ENCODE measurements around the gene SLC25A39.

SLC25A39 gene

DNA sequence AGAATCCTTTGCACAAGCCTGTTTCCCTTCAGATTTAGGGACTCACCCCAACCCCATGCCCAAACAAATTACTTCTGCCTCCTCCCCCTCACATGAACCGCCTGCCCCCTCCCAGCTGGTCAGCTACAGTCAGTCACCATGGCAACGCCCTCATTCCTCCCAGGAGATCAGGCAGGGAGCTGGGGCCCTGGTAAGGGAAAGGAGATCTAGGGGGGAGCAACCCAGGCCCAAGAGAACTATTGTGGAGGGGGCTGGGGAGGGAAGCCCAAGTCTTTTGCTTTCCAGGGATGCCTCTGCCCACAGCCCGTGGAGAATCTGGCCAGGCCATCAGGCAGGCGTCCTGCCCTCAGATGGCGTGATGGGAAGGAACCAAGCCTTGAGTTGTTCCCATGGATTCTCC lies 36.2 kb upstream of the SLC25A39 start:
- H3K4me2 ChIP-seq (ENCODE audit: low read length), result no peak overlapping the region
- no peaks in the 10 kb centered on the region for H3K79me1 ChIP-seq (ENCODE audit: low read length)
- H4K5ac ChIP-seq (ENCODE audit: low read length), result no peak overlapping the region
- H2BK15ac ChIP-seq (replicated peaks; ENCODE audit: low read depth), result no peak overlapping the region
- no peak overlapping the region for H2BK120ac ChIP-seq (ENCODE audit: low read depth, low read length)
- H3K23ac ChIP-seq (ENCODE audit: low read length), result no peak overlapping the region
- H3K4me3 ChIP-seq (ENCODE audit: low read length), result no peak overlapping the region
- H3K56ac ChIP-seq (ENCODE audit: low read length), result no peak overlapping the region
- H3K27me3 ChIP-seq (ENCODE audit: insufficient read depth, low read length, poor library complexity), result no peaks in the 10 kb centered on the region
- no peak overlapping the region for H2AK5ac ChIP-seq (ENCODE audit: low read length)
- no peak overlapping the region for H3K9ac ChIP-seq (ENCODE audit: low read length)
- WGBS (ENCODE audit: extremely low coverage, insufficient coverage, low lambda C conversion rate), result no CpG with 5 or more reads among the region's 5 CpGs
- H3K36me3 ChIP-seq (ENCODE audit: control insufficient read depth, insufficient read depth, low read length), result no peaks in the 10 kb centered on the region
- H3K79me2 ChIP-seq (ENCODE audit: control insufficient read depth, insufficient read depth, low read length), result no peaks in the 10 kb centered on the region
- no peak overlapping the region for H3K27ac ChIP-seq (ENCODE audit: low read depth, low read length)
- H4K8ac ChIP-seq (ENCODE audit: low read depth, low read length), result no peak overlapping the region
- H3K4ac ChIP-seq (ENCODE audit: low read depth, low read length), result no peak overlapping the region
- no peak overlapping the region for H2BK5ac ChIP-seq (ENCODE audit: low read length)
- peaks cover 5% of the 10 kb centered on the region for H3K4me1 ChIP-seq (ENCODE audit: control insufficient read depth, low read depth, low read length)
- peak; percentile 56 for DNase-seq
- no peak overlapping the region for H3K18ac ChIP-seq (ENCODE audit: low read length)

DNA sequence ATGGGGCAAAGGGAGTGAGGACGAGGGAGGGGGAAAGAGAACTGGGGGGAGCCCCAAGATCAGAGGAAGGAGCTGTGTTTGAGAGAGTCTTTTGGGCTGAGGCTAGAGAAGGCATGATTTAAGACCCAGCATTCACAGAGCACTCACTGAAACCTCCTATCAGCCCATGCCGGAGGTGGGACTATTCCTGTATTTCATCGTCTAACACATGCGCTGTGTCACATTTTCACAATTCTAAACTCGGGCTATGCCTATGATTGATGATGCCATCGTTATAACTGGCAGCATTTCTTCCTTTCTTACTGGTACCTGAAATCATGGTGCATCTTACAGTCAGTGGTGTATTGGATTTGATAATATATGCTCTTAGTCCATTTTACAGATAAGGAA lies 35.5 kb upstream of the SLC25A39 start:
- H3K79me2 ChIP-seq (ENCODE audit: control insufficient read depth, insufficient read depth, low read length), result no peaks in the 10 kb centered on the region
- H3K4me1 ChIP-seq (ENCODE audit: control insufficient read depth, low read depth, low read length), result peaks cover 5% of the 10 kb centered on the region
- no peaks in the 10 kb centered on the region for H3K79me1 ChIP-seq (ENCODE audit: low read length)
- no peak overlapping the region for H4K8ac ChIP-seq (ENCODE audit: low read depth, low read length)
- no peak overlapping the region for H2BK15ac ChIP-seq (replicated peaks; ENCODE audit: low read depth)
- no peak overlapping the region for H3K9ac ChIP-seq (ENCODE audit: low read length)
- H3K4me3 ChIP-seq (ENCODE audit: low read length), result no peak overlapping the region
- H3K4me2 ChIP-seq (ENCODE audit: low read length), result no peak overlapping the region
- no peak overlapping the region for H2AK5ac ChIP-seq (ENCODE audit: low read length)
- no peak overlapping the region for H3K23ac ChIP-seq (ENCODE audit: low read length)
- H3K27ac ChIP-seq (ENCODE audit: low read depth, low read length), result no peak overlapping the region
- no peak overlapping the region for H3K56ac ChIP-seq (ENCODE audit: low read length)
- H3K27me3 ChIP-seq (ENCODE audit: insufficient read depth, low read length, poor library complexity), result no peaks in the 10 kb centered on the region
- H3K36me3 ChIP-seq (ENCODE audit: control insufficient read depth, insufficient read depth, low read length), result no peaks in the 10 kb centered on the region
- H3K18ac ChIP-seq (ENCODE audit: low read length), result no peak overlapping the region
- H2BK5ac ChIP-seq (ENCODE audit: low read length), result no peak overlapping the region
- WGBS (ENCODE audit: extremely low coverage, insufficient coverage, low lambda C conversion rate), result no CpG with 5 or more reads among the region's 6 CpGs
- H2BK120ac ChIP-seq (ENCODE audit: low read depth, low read length), result no peak overlapping the region
- no peak overlapping the region for H4K5ac ChIP-seq (ENCODE audit: low read length)
- DNase-seq, result no peak
- H3K4ac ChIP-seq (ENCODE audit: low read depth, low read length), result no peak overlapping the region

DNA sequence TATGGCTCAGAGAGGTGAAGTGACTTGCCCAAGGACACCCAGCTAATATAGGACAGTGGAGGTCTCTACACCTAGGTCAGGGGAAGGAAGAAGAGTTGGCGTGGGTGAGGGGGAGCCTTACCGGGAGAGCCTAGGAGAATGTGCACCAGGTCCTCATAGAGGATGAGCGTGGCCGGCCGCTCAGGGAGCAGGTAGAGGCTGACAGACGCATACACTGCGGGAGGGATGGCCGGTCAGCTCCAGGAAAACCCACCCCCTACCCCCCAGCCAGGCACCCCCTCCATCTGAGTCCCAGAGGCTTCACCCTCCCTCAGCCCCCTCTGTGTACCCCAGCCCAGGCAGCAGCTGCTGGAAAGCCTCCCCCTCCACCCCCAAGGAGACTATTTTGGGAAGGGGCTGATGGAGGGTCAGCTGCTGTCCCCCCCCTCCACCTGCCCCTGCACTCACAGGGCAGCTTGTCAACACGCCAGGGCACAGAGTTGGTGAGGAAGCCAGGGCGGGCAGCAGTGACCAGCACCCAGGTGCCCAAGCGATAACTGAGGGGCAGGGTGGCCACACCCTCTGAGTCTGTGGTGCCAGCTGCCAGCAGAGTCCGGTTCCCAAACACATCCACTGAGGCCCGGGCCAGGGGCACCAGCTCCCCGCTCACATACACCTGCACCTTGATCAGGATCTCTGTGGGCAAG lies 35.0 kb upstream of the SLC25A39 start:
- H3K79me1 ChIP-seq (ENCODE audit: low read length), result no peaks in the 10 kb centered on the region

DNA sequence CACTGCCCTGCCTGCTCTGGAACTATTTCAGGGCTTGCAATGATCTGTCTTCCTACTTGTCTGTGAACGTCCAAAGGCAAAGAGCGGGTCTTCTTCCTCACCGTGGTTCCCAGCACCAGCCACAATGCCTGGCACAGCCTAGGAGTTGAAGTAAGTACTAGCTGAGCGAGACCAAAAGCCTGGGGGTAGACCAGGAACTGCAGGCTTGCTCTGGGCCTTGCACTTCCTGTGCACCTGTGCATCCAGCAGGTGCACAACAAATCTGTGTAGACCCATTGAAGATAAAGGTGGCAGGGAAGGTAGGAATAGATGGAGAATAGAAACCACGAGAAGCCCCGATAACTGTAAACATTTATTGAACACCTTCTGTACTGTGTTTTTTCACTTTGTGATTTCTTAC lies 34.4 kb upstream of the SLC25A39 start:
- no peaks in the 10 kb centered on the region for H3K36me3 ChIP-seq (ENCODE audit: control insufficient read depth, insufficient read depth, low read length)
- H3K79me2 ChIP-seq (ENCODE audit: control insufficient read depth, insufficient read depth, low read length), result no peaks in the 10 kb centered on the region
- H3K4me2 ChIP-seq (ENCODE audit: low read length), result no peak overlapping the region
- H3K27me3 ChIP-seq (ENCODE audit: insufficient read depth, low read length, poor library complexity), result no peaks in the 10 kb centered on the region
- H2BK120ac ChIP-seq (ENCODE audit: low read depth, low read length), result no peak overlapping the region
- H2BK5ac ChIP-seq (ENCODE audit: low read length), result no peak overlapping the region
- WGBS (ENCODE audit: extremely low coverage, insufficient coverage, low lambda C conversion rate), result no CpG with 5 or more reads among the region's 6 CpGs
- H3K4me3 ChIP-seq (ENCODE audit: low read length), result no peak overlapping the region
- H4K8ac ChIP-seq (ENCODE audit: low read depth, low read length), result no peak overlapping the region
- no peak overlapping the region for H3K9ac ChIP-seq (ENCODE audit: low read length)
- H2BK15ac ChIP-seq (replicated peaks; ENCODE audit: low read depth), result no peak overlapping the region
- no peak for DNase-seq
- no peak overlapping the region for H3K4ac ChIP-seq (ENCODE audit: low read depth, low read length)
- no peak overlapping the region for H2AK5ac ChIP-seq (ENCODE audit: low read length)
- no peak overlapping the region for H4K5ac ChIP-seq (ENCODE audit: low read length)
- H3K4me1 ChIP-seq (ENCODE audit: control insufficient read depth, low read depth, low read length), result peaks cover 5% of the 10 kb centered on the region
- H3K27ac ChIP-seq (ENCODE audit: low read depth, low read length), result no peak overlapping the region
- H3K23ac ChIP-seq (ENCODE audit: low read length), result no peak overlapping the region
- no peak overlapping the region for H3K56ac ChIP-seq (ENCODE audit: low read length)
- H3K79me1 ChIP-seq (ENCODE audit: low read length), result no peaks in the 10 kb centered on the region
- H3K18ac ChIP-seq (ENCODE audit: low read length), result no peak overlapping the region

More for the DNA sequence above, 35.0 kb upstream of the SLC25A39 start:
- no peak overlapping the region for H3K4me2 ChIP-seq (ENCODE audit: low read length)
- no peak overlapping the region for H2BK15ac ChIP-seq (replicated peaks; ENCODE audit: low read depth)
- no peak overlapping the region for H2BK5ac ChIP-seq (ENCODE audit: low read length)
- no peak overlapping the region for H3K18ac ChIP-seq (ENCODE audit: low read length)
- peaks cover 5% of the 10 kb centered on the region for H3K4me1 ChIP-seq (ENCODE audit: control insufficient read depth, low read depth, low read length)
- no peaks in the 10 kb centered on the region for H3K36me3 ChIP-seq (ENCODE audit: control insufficient read depth, insufficient read depth, low read length)
- WGBS (ENCODE audit: extremely low coverage, insufficient coverage, low lambda C conversion rate), result no CpG with 5 or more reads among the region's 14 CpGs
- no peak overlapping the region for H3K4me3 ChIP-seq (ENCODE audit: low read length)
- H3K9ac ChIP-seq (ENCODE audit: low read length), result no peak overlapping the region
- H4K8ac ChIP-seq (ENCODE audit: low read depth, low read length), result no peak overlapping the region
- no peak overlapping the region for H3K4ac ChIP-seq (ENCODE audit: low read depth, low read length)
- H3K27ac ChIP-seq (ENCODE audit: low read depth, low read length), result no peak overlapping the region
- no peak for DNase-seq
- no peak overlapping the region for H3K56ac ChIP-seq (ENCODE audit: low read length)
- H2AK5ac ChIP-seq (ENCODE audit: low read length), result no peak overlapping the region
- no peak overlapping the region for H3K23ac ChIP-seq (ENCODE audit: low read length)
- no peak overlapping the region for H2BK120ac ChIP-seq (ENCODE audit: low read depth, low read length)
- no peaks in the 10 kb centered on the region for H3K27me3 ChIP-seq (ENCODE audit: insufficient read depth, low read length, poor library complexity)
- no peaks in the 10 kb centered on the region for H3K79me2 ChIP-seq (ENCODE audit: control insufficient read depth, insufficient read depth, low read length)
- no peak overlapping the region for H4K5ac ChIP-seq (ENCODE audit: low read length)

DNA sequence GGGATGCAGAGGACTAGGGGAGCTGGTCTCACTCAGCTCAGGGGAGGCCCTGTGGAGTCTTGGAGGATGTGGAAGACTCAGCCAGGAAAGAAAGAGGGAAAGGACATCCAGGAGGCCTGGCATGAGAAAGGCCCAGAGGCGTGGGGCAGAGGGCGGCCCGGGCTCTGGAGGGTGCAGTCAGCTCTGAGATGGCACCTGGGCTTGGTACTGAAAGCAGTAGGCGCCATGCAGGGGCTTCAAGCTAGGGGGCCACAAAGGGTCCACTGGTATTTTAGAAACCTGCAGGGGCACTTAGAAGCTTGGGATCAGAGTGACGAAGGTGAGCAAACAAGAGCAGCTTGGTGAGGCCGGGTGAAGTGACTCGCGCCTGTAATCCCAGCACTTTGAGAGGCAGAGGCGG lies 33.4 kb upstream of the SLC25A39 start:
- H2BK120ac ChIP-seq (ENCODE audit: low read depth, low read length), result no peak overlapping the region
- H3K18ac ChIP-seq (ENCODE audit: low read length), result no peak overlapping the region
- no peaks in the 10 kb centered on the region for H3K79me2 ChIP-seq (ENCODE audit: control insufficient read depth, insufficient read depth, low read length)
- no peak overlapping the region for H3K4me3 ChIP-seq (ENCODE audit: low read length)
- no peak overlapping the region for H2AK5ac ChIP-seq (ENCODE audit: low read length)
- no peak overlapping the region for H4K8ac ChIP-seq (ENCODE audit: low read depth, low read length)
- H3K79me1 ChIP-seq (ENCODE audit: low read length), result no peaks in the 10 kb centered on the region
- H3K56ac ChIP-seq (ENCODE audit: low read length), result no peak overlapping the region
- H4K5ac ChIP-seq (ENCODE audit: low read length), result no peak overlapping the region
- no peak for DNase-seq
- no peaks in the 10 kb centered on the region for H3K27me3 ChIP-seq (ENCODE audit: insufficient read depth, low read length, poor library complexity)
- no peak overlapping the region for H3K4me2 ChIP-seq (ENCODE audit: low read length)
- no CpG with 5 or more reads among the region's 9 CpGs for WGBS (ENCODE audit: extremely low coverage, insufficient coverage, low lambda C conversion rate)
- no peak overlapping the region for H3K23ac ChIP-seq (ENCODE audit: low read length)
- no peaks in the 10 kb centered on the region for H3K36me3 ChIP-seq (ENCODE audit: control insufficient read depth, insufficient read depth, low read length)
- H3K27ac ChIP-seq (ENCODE audit: low read depth, low read length), result no peak overlapping the region
- peaks cover 5% of the 10 kb centered on the region for H3K4me1 ChIP-seq (ENCODE audit: control insufficient read depth, low read depth, low read length)
- H2BK15ac ChIP-seq (replicated peaks; ENCODE audit: low read depth), result no peak overlapping the region
- H2BK5ac ChIP-seq (ENCODE audit: low read length), result no peak overlapping the region
- no peak overlapping the region for H3K9ac ChIP-seq (ENCODE audit: low read length)
- no peak overlapping the region for H3K4ac ChIP-seq (ENCODE audit: low read depth, low read length)

DNA sequence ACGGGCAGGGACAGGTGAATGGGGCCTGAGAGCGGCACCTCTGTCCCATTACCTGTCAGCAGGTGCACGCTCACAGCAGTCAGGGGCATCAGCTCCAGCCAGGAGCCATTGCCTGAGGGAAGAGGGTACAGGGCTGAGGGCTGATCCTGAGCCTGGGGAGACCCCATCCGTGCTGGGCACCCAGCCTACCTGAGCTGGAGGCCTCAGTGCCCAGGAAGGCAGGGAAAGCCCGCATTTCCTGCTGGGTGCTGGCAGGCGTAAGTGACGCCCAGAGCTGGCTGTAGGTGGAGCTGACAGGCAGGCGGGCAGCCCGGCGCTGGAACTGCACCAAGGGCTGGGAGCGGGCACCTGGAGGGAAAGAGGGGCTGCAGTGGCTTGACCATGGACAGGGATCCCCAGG lies 31.6 kb upstream of the SLC25A39 start:
- Histone ChIP-seq H3K4me3 (ENCODE audit: low read length) (no peak overlapping the region), H3K4me1 (ENCODE audit: control insufficient read depth, low read depth, low read length) (peaks cover 2% of the 10 kb centered on the region), H2BK5ac (ENCODE audit: low read length) (no peak overlapping the region), H3K23ac (ENCODE audit: low read length) (no peak overlapping the region), H2BK15ac (replicated peaks; ENCODE audit: low read depth) (no peak overlapping the region), H3K4ac (ENCODE audit: low read depth, low read length) (no peak overlapping the region), H3K18ac (ENCODE audit: low read length) (no peak overlapping the region), H3K79me1 (ENCODE audit: low read length) (no peaks in the 10 kb centered on the region), H3K79me2 (ENCODE audit: control insufficient read depth, insufficient read depth, low read length) (no peaks in the 10 kb centered on the region), H3K4me2 (ENCODE audit: low read length) (no peak overlapping the region), H3K56ac (ENCODE audit: low read length) (no peak overlapping the region), H3K36me3 (ENCODE audit: control insufficient read depth, insufficient read depth, low read length) (no peaks in the 10 kb centered on the region), H4K8ac (ENCODE audit: low read depth, low read length) (no peak overlapping the region), H3K27me3 (ENCODE audit: insufficient read depth, low read length, poor library complexity) (no peaks in the 10 kb centered on the region), H3K27ac (ENCODE audit: low read depth, low read length) (no peak overlapping the region), H2AK5ac (ENCODE audit: low read length) (no peak overlapping the region), H2BK120ac (ENCODE audit: low read depth, low read length) (no peak overlapping the region), H4K5ac (ENCODE audit: low read length) (no peak overlapping the region), H3K9ac (ENCODE audit: low read length) (no peak overlapping the region)
- no CpG with 5 or more reads among the region's 11 CpGs for WGBS (ENCODE audit: extremely low coverage, insufficient coverage, low lambda C conversion rate)
- no peak for DNase-seq
